ENCODE results near the gene ABHD16B.

GRCh38 chr20:63831646-63831992 lies 29.7 kb upstream of the ABHD16B start:
- TF ChIP-seq CTCF (conservative IDR thresholded peaks at IDR 0.05; ENCODE audit: low read length) (no peak), EZH2phosphoT487 (IDR thresholded peaks at IDR 0.05; ENCODE audit: borderline replicate concordance) (no peak)
